LNCaP clone FGC (cell line): Measurements from ENCODE around the gene TAX1BP1.

ENCODE experiments used
- DNase-seq: peaks from one replicate; pipeline ENCODE4 v3.0.0-alpha.2; 2011; ENCODE audit warnings: low read depth
- H3K4me3 ChIP-seq: 2 replicates; pipeline ENCODE4 v1.5.1; 2011; ENCODE audit warnings: mild to moderate bottlenecking, low read depth, low read length, control low read depth
- TF ChIP-seq, protein P1 (sequence below): IDR thresholded peaks from 2 replicates; pipeline ENCODE4 v1.5.1; 2012; ENCODE audit warnings: mild to moderate bottlenecking; ENCODE audit not compliant: control insufficient read depth, insufficient read depth; ENCODE audit errors: extremely low read depth

TAX1BP1 gene

DNA sequence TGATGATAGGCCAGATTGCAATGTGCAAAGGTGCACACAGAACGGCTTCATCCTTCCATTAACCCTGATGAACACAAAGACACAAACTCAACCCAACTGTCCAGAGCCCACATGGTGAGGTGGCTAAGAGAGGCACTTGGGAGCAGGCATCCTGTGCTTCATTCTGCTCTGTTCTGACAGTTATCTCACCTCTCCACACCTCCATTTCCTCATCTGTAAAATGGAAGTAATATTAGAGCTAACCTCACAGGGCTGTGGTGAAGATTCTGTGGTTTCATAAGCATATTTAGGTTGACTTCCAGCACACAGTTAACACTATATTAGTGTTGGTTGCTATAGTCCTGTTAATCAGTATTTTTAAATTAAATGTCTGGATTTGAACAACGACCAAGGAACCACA, 126.3 kb downstream of the TAX1BP1 start:
- TF ChIP-seq, protein P1, sequence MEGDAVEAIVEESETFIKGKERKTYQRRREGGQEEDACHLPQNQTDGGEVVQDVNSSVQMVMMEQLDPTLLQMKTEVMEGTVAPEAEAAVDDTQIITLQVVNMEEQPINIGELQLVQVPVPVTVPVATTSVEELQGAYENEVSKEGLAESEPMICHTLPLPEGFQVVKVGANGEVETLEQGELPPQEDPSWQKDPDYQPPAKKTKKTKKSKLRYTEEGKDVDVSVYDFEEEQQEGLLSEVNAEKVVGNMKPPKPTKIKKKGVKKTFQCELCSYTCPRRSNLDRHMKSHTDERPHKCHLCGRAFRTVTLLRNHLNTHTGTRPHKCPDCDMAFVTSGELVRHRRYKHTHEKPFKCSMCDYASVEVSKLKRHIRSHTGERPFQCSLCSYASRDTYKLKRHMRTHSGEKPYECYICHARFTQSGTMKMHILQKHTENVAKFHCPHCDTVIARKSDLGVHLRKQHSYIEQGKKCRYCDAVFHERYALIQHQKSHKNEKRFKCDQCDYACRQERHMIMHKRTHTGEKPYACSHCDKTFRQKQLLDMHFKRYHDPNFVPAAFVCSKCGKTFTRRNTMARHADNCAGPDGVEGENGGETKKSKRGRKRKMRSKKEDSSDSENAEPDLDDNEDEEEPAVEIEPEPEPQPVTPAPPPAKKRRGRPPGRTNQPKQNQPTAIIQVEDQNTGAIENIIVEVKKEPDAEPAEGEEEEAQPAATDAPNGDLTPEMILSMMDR, result no peak
- H3K4me3 ChIP-seq, result no peak overlapping the region
- DNase-seq, result no peak

GRCh38 chr7:27866828-27867672, 127.1 kb downstream of the TAX1BP1 start:
- no peak overlapping the region for H3K4me3 ChIP-seq
- TF ChIP-seq, protein P1, result no peak
- no peak for DNase-seq

DNA sequence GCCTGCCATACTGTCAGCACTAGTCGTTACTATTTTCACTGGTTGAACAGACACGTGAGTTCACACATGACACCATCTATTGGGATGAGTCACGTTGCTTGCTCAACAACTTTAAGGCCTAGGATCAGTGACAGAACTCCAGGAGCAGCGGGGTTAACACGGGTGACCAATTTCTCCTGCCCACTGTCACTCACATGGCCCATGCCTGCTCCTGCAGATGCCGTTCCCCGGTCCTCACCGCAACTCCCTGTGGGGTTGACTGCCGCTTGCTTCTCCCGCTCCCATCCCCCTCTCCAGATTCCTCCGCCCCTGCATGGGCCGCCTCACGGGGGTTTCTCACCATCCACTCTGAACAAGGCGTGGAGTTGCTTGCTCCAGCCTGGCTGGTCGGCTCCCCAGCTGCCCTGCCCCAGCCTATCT, 128.2 kb downstream of the TAX1BP1 start:
- TF ChIP-seq, protein P1, result no peak

DNA sequence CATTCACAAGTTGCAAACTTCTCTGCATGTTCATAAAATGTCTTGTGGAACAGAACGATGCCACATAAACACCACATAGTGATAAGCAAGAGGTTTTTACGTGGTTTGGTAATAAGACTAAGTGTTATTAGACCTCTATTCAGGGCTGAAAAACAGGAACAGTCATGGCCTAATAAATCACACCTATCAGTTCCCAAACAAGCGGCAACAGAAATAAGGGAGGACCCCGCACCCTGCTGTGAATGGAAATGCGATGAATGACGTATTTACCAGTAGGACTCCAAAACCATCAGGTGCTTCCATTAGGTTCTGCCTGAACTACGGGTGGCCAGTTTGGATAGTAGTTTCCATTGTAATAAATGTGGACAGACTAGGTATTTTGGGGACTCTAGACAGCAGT, 129.1 kb downstream of the TAX1BP1 start:
- DNase-seq, result no peak
- TF ChIP-seq, protein P1, result no peak
- no peak overlapping the region for H3K4me3 ChIP-seq

More for the DNA sequence above, 128.2 kb downstream of the TAX1BP1 start:
- no peak for DNase-seq
- no peak overlapping the region for H3K4me3 ChIP-seq

GRCh38 chr7:27870595-27870994, 130.6 kb downstream of the TAX1BP1 start:
- TF ChIP-seq, protein P1, result no peak
- no peak for DNase-seq
- no peak overlapping the region for H3K4me3 ChIP-seq

DNA sequence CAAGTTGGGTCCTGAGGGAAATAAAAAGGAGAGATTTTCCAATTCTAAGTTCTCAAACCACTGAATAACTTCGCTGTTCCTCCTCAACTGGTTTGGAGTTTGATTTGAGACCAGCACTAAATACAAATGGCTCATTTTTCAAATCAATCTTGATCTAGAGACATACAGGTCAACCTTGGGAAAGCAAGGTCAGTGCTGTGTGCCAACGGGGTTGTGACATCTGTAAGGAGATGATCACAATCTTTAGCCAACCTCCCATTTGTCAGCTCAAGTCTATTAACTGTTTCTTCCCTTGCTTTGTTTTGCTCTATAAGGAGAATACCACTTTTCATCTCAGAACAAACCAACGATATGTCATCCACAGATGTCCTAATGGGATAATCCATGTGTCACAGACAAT, 131.1 kb downstream of the TAX1BP1 start:
- TF ChIP-seq, protein P1, result no peak
- H3K4me3 ChIP-seq, result no peak overlapping the region
- DNase-seq, result no peak

DNA sequence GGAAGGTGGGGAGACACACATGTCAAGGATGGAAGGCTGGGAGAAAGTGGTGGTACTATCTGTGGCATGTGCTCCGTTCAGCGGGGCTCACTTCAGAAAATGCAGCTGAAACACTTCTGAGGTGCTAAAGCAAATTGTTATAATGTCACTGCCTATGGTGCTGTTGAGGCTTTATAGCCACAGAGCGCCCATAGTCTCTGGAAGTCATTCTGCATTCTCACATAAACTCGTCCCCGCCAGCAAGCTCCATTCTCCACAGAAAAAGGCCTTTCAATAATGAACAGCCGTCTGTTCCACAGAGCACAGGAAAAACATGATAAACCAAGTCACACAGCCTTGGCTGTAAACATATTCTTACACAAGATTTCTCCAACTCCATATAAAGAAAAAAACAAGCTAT, 131.9 kb downstream of the TAX1BP1 start:
- TF ChIP-seq, protein P1, result no peak
- no peak for DNase-seq
- H3K4me3 ChIP-seq, result no peak overlapping the region
